Measurements from ENCODE around the gene SUSD3. TPM values are rescaled to one million over a fixed set of nuclear protein-coding genes. Genes with fewer than 3 reads are reported as not detected.
A peak's percentile ranks its signal among the peaks of the same experiment; 100 is the strongest.

SUSD3 gene
- polyA plus RNA-seq, 1 donor from 2014 or later = 96.3 TPM

DNA sequence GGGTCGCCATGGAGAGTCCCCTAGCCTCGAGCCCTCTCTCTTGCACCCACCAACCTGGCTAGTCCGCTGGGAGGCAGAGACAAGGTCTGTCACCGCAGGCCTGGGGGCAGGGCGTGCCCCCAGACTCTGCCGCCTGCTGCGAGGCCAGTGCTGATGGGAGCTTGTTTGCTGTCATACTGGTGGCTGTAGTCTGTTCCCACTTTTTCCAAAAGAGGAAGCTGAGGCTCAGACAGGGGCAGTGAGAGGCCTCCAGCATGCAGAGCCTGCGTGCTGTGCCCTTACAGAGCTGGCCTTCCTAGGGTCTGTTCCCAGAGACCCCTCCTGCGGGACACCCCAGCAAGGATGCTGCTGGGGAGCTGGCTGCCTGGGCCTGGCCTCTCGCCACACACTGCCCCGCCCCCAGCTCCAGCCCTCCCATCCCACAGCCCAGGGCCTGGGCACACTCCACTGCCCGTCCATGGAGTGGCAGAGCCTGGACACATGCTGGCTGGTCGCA, 21.0 kb upstream of the SUSD3 start:
- H3K4me1 Mint-ChIP-seq = peaks cover 4 to 22% (median 15%) of the 10 kb centered on the region in 3 donors
- peak overlapping the region in 1 of 4 donors; percentile 60 for H3K4me3 Mint-ChIP-seq
- no peaks in the 10 kb centered on the region for H3K27me3 Mint-ChIP-seq
- H3K9me3 Mint-ChIP-seq = no peaks in the 10 kb centered on the region
- H3K27ac Mint-ChIP-seq = peak overlapping the region in 2 of 3 donors; percentile 21 to 74
- H3K36me3 Mint-ChIP-seq = peaks cover 1% of the 10 kb centered on the region

DNA sequence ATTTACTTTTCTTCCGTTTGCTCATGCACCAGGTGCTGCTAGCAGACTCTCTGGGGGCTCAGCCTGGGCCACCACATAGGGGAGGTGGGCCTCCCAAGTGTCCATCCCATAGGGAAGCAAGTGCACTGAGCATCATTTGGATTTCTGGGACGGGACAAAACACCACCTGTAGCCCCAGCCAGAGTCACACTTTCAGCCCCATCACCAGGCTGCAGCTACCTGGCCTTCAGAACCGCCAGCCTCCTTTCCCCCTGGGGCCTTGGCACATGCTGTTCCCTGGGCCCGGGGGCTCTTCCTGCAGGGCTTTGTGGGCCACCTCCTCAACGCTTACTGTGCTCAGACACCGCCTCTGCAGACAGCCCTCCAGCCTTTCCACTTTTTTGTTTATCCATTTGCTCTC, 19.6 kb upstream of the SUSD3 start:
- Mint-ChIP-seq H3K36me3 (no peaks in the 10 kb centered on the region), H3K4me1 (peaks cover 9 to 29% (median 25%) of the 10 kb centered on the region in 3 donors), H3K4me3 (peak overlapping the region in 1 of 4 donors; percentile 41), H3K9me3 (no peaks in the 10 kb centered on the region), H3K27me3 (no peaks in the 10 kb centered on the region), H3K27ac (peak overlapping the region; percentile 53 to 74 (median 59))

DNA sequence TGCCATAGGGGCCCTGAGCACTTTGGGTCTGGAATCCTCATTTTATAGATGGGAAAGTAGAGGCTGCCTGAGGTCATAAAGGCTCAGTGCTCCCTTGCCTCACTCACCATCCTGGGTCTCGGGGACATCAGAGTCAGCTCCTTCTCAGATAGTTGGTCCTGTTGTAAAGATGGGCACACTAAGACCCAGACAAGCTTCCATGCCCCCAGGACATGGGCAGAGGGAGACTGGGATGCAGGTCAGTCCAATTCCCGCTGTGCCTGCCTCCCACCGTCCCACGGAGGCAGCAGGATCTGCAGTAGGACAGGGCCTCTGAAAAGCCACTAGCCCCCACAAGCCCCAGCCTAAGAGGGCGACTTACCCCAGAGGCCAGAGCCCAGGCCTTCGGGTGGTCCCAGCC, 19.0 kb upstream of the SUSD3 start:
- no peaks in the 10 kb centered on the region for H3K9me3 Mint-ChIP-seq
- H3K36me3 Mint-ChIP-seq = no peaks in the 10 kb centered on the region
- peak overlapping the region in 2 of 3 donors; percentile 53 to 59 for H3K27ac Mint-ChIP-seq
- H3K4me3 Mint-ChIP-seq = no peak overlapping the region
- H3K27me3 Mint-ChIP-seq = no peaks in the 10 kb centered on the region
- H3K4me1 Mint-ChIP-seq = peaks cover 9 to 26% (median 22%) of the 10 kb centered on the region in 3 donors

DNA sequence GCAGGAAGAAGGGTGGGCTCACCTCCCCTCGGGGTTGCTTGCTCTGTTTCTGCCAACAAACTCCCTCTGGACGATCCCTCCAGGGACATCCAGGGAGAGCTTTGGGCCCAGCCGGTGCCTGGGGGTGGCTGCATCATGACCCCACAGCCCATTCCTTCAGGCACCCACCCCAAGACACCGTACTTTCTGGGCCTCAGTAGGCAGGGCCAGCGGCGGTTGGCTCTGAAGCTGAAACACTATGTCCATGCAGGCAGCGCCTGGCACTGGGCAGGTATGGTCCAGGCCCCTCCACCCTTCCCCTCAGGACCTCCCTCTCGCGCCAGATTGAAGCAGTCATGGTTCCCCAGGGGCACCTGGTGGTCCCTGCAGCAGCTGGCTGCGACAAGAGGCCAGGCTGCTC, 18.5 kb upstream of the SUSD3 start:
- Mint-ChIP-seq H3K27ac (peak overlapping the region in 2 of 3 donors; percentile 22 to 59), H3K27me3 (no peaks in the 10 kb centered on the region), H3K9me3 (no peaks in the 10 kb centered on the region), H3K36me3 (no peaks in the 10 kb centered on the region), H3K4me3 (no peak overlapping the region), H3K4me1 (peaks cover 9 to 26% (median 22%) of the 10 kb centered on the region in 3 donors)

DNA sequence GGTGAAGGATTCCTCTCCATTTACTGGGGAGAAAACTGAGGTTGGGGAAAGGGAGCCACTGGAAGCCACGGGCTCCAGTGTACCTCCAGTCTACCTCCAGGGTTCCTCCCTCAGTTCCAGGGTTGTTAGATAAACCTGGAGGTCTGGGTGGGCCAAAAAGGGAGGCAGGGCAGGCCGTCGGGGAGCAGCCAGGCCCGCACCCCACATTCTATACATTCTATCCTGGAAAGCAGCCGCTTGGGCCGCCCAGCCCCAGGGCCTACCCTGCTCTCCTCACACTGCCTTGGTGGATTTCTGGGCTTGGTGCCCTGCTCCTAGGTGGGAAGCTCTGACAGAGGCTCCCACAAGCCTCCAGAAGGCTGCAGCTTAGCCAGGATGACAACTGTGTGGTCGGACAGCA, 18.1 kb upstream of the SUSD3 start:
- Mint-ChIP-seq H3K4me3 (no peak overlapping the region), H3K27me3 (no peaks in the 10 kb centered on the region), H3K4me1 (peaks cover 9 to 26% (median 22%) of the 10 kb centered on the region in 3 donors), H3K36me3 (no peaks in the 10 kb centered on the region), H3K27ac (peak overlapping the region in 1 of 3 donors; percentile 57), H3K9me3 (no peaks in the 10 kb centered on the region)

GRCh38 chr9:93041108-93041802, 17.2 kb upstream of the SUSD3 start:
- H3K9me3 Mint-ChIP-seq = no peaks in the 10 kb centered on the region
- H3K36me3 Mint-ChIP-seq = no peaks in the 10 kb centered on the region
- peak overlapping the region in 2 of 4 donors; percentile 16 to 23 for H3K4me3 Mint-ChIP-seq
- H3K4me1 Mint-ChIP-seq = peaks cover 9 to 24% (median 18%) of the 10 kb centered on the region in 3 donors
- peak overlapping the region in 2 of 3 donors; percentile 29 to 57 for H3K27ac Mint-ChIP-seq
- H3K27me3 Mint-ChIP-seq = no peaks in the 10 kb centered on the region

- Mint-ChIP-seq H3K4me1 (peaks cover 9 to 20% (median 14%) of the 10 kb centered on the region in 3 donors), H3K27me3 (no peaks in the 10 kb centered on the region), H3K4me3 (peak overlapping the region in 2 of 4 donors; percentile 20 to 46), H3K27ac (peak overlapping the region; percentile 1 to 87 (median 8)), H3K9me3 (no peaks in the 10 kb centered on the region), H3K36me3 (no peaks in the 10 kb centered on the region)
These were observed 15.4 kb upstream of the SUSD3 start for GRCh38 chr9:93043122-93043521.

- no peaks in the 10 kb centered on the region for H3K9me3 Mint-ChIP-seq
- H3K27ac Mint-ChIP-seq = no peak overlapping the region
- no peak overlapping the region for H3K4me3 Mint-ChIP-seq
- peaks cover 9 to 15% (median 11%) of the 10 kb centered on the region in 3 donors for H3K4me1 Mint-ChIP-seq
- peaks cover 1% of the 10 kb centered on the region for H3K36me3 Mint-ChIP-seq
- no peaks in the 10 kb centered on the region for H3K27me3 Mint-ChIP-seq
These were observed 13.0 kb upstream of the SUSD3 start for GRCh38 chr9:93045521-93045920.

- H3K27me3 Mint-ChIP-seq = no peaks in the 10 kb centered on the region
- H3K9me3 Mint-ChIP-seq = no peaks in the 10 kb centered on the region
- peaks cover 4 to 7% (median 5%) of the 10 kb centered on the region in 3 donors for H3K4me1 Mint-ChIP-seq
- peak overlapping the region in 1 of 3 donors; percentile 2 for H3K27ac Mint-ChIP-seq
- peaks cover 1% of the 10 kb centered on the region for H3K36me3 Mint-ChIP-seq
- peak overlapping the region in 1 of 4 donors; percentile 50 for H3K4me3 Mint-ChIP-seq
These were observed 9.7 kb upstream of the SUSD3 start for GRCh38 chr9:93048566-93049448.

- peaks cover 4 to 11% (median 4%) of the 10 kb centered on the region in 3 donors for H3K4me1 Mint-ChIP-seq
- H3K9me3 Mint-ChIP-seq = no peaks in the 10 kb centered on the region
- no peak overlapping the region for H3K27ac Mint-ChIP-seq
- no peaks in the 10 kb centered on the region for H3K27me3 Mint-ChIP-seq
- H3K36me3 Mint-ChIP-seq = peaks cover 1% of the 10 kb centered on the region
- H3K4me3 Mint-ChIP-seq = peak overlapping the region in 1 of 4 donors; percentile 50
These were observed 9.0 kb upstream of the SUSD3 start for GRCh38 chr9:93049491-93049890.

- Mint-ChIP-seq H3K27ac (no peak overlapping the region), H3K4me3 (no peak overlapping the region), H3K4me1 (peaks cover 4 to 11% (median 7%) of the 10 kb centered on the region in 3 donors), H3K9me3 (no peaks in the 10 kb centered on the region), H3K27me3 (no peaks in the 10 kb centered on the region), H3K36me3 (peaks cover 1% of the 10 kb centered on the region)
These were observed 8.3 kb upstream of the SUSD3 start for GRCh38 chr9:93050231-93050630.

- Mint-ChIP-seq H3K4me3 (peak overlapping the region in 1 of 4 donors; percentile 9), H3K4me1 (peaks cover 4 to 13% (median 12%) of the 10 kb centered on the region in 3 donors), H3K27ac (no peak overlapping the region), H3K27me3 (no peaks in the 10 kb centered on the region), H3K9me3 (no peaks in the 10 kb centered on the region), H3K36me3 (peaks cover 1% of the 10 kb centered on the region)
These were observed 6.8 kb upstream of the SUSD3 start for GRCh38 chr9:93051680-93052089.

GRCh38 chr9:93052791-93053540, 5.5 kb upstream of the SUSD3 start:
- peaks cover 11 to 20% (median 19%) of the 10 kb centered on the region in 3 donors for H3K4me1 Mint-ChIP-seq
- peak overlapping the region in 1 of 4 donors; percentile 35 for H3K4me3 Mint-ChIP-seq
- H3K9me3 Mint-ChIP-seq = no peaks in the 10 kb centered on the region
- peaks cover 1% of the 10 kb centered on the region for H3K36me3 Mint-ChIP-seq
- H3K27me3 Mint-ChIP-seq = no peaks in the 10 kb centered on the region
- H3K27ac Mint-ChIP-seq = peak overlapping the region in 2 of 3 donors; percentile 53 to 92

DNA sequence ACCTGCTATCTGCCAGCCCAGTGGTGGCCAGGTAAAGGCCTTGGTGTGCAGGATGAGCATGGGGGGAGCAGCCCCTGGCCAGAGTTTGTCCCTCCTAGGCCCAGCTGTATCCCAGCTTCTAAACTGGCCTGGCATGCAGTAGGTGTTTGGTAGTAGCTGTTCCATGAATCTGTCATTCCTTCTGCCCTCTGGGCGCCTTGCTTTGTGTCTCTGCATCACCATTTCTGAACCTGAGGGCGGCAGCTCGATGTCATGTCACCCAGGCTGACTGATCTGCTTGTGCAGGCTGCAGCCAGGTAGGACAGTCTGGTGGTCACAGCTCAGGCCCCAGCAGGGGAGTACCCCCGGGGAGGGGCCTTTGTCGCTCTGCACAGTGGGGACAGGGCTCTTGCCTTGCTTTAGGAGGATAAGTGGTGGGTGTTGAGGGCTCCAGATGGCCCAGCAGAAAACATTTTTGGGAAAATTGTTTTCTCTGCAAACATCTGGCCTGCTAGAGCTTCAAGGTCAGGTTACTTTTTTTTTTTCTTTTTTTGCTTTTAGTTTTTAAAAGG, 4.6 kb upstream of the SUSD3 start:
- H3K9me3 Mint-ChIP-seq = no peaks in the 10 kb centered on the region
- peak overlapping the region in 2 of 3 donors; percentile 53 to 92 for H3K27ac Mint-ChIP-seq
- H3K36me3 Mint-ChIP-seq = peaks cover 1% of the 10 kb centered on the region
- H3K4me1 Mint-ChIP-seq = peaks cover 16 to 23% (median 23%) of the 10 kb centered on the region in 3 donors
- H3K27me3 Mint-ChIP-seq = no peaks in the 10 kb centered on the region
- peak overlapping the region in 1 of 4 donors; percentile 35 for H3K4me3 Mint-ChIP-seq

Measured in IgD-negative memory B cell (primary cell).